HG02759 (cell line): ENCODE results near the gene C19orf67.

ENCODE experiments used
- ATAC-seq: cut with Tn5 transposase; IDR thresholded peaks from one replicate; pipeline ENCODE4 v1.9.1; 2021; ENCODE audit warnings: mild to moderate bottlenecking, moderate library complexity; ENCODE audit not compliant: unreplicated experiment

The C19orf67 gene

DNA sequence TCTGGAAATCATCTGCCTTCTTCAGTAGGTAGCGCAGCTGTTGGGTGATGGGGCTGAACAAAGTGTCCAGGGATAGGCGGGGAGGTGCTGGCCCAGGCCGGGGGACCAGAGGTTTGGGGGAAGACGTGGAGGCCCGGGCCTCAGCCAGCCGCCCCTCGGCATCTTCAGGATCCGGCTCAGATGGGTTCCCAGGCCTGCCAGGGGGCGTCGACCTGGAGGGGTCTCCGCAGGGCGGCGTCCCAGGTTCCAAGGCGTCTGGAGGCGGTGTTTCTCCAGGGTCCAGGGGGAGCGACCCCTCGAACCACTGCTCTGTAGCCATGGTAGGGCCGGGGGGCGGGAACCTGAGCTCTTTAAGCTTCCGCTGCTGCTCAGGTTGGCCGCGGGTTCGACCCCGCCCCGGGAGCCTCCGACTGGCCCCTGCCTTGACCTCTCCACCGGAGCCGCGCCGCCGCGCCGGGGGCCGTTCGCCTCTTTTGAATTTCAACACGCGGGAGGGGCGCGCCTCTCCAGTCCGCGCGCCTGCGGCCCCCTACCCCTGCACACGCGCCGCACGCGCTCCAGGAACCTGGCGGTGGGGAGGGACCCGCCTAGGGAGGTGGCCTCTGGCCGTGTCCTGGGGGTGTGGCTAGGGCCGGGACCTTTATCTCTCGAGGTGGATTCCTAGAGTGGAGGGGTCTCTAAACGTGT is at the start of gene C19orf67:
Gene C19orf67 (minus strand): TSS at position 475 of the 687 bp plus-strand sequence. CDS start 156 bp downstream, at position 319.
- ATAC-seq = no peak

DNA sequence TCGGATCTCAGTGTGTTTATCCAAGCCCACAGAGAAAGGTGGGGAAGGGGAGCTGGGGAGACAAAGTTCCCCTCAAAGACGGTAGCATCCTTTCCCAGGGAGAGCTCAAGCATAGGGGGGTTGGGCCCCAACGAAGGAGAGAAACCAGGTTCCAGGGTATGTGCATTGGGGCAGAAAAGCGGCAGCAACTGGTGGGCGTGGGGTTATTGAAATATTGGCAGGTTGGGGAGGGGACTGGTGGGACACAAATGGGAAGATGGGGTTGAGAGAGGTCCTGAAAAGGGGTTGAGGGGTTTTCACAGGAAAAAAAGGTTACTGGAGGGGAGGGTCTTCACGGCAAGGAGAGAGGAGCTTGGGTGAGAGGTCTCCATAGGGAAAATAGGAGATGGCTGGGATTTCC is 49.8 kb upstream of the C19orf67 start:
- no peak for ATAC-seq

DNA sequence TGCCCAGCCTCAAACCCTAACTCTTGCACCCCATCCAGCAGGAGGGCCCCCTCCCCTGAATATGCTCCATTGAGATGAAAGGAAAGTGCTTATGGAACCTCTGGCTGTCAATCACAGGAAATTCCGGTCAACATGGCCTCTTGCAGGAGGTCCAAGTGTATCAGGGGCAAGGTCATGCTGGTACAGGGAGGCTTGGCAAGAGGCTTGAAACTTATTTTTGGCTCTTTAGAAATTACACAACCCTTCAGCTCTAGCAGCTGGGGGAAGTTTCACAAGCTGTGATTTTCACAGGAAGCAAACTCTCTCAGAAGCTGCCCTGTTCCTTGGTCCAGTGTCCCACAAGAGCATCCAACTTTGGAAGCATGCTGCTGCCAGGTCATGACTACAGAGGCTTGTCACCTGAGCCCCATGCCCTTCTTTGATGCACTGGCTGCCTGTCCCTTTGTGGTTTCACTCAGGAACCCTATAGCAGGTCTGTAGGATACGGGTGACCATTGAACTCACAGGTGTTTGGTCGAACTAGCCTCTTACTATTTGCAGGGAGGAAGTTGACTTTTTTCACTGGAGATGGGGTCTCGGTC is 42.4 kb upstream of the C19orf67 start:
- ATAC-seq = no peak

DNA sequence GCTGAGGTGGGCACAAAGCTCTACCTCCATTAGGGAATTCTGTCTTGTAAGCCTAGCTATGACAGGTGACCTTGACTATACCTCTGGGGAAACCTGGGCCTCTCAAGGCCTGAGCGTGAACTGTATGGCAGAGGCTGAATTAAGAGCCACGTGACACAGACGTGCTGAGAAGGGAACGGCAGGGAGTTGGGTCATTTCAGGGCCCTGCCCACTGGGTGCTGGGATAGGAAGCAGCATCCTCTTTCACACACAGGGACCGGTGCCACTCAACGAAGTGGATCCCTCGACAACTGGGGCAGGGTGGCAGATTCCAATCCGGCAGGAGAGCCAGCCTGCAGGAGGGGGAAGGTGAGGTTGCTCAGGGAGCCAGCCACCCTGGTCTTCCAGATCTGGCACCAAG is 41.6 kb upstream of the C19orf67 start:
- no peak for ATAC-seq

DNA sequence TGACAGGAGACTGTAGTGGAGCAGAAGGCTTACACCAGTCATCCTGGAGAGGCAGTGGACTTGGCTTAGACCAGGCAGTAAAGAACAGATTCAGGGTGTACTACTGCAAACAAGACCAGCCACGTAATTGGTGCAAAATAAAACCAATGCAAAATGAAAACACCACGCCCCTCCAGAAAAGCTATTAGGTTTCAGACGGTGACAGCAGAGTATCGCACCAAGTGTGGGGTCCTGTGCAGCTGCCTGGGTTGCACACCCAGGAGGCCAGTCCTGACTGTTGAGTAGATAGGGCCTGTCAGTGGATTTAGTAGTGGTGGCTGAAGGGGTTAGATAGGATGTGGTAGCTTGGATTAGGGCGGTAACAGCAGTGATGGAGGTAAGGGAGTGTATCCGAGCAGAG is 37.3 kb upstream of the C19orf67 start:
- no peak for ATAC-seq

DNA sequence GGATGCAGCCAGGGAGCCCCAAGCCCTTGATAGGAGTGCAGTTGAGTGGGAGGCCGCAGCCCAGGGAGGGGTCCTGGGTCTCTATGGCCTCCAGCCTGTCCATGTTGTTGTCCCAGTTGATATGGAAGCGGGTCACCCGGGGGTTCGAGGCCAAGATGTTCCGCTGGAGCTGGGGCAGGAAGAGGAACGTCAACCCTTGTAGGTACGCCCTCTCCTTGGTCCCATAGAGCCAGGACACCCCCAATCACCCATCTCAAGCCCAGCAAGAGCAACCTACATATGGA is 34.9 kb upstream of the C19orf67 start:
- no peak for ATAC-seq

DNA sequence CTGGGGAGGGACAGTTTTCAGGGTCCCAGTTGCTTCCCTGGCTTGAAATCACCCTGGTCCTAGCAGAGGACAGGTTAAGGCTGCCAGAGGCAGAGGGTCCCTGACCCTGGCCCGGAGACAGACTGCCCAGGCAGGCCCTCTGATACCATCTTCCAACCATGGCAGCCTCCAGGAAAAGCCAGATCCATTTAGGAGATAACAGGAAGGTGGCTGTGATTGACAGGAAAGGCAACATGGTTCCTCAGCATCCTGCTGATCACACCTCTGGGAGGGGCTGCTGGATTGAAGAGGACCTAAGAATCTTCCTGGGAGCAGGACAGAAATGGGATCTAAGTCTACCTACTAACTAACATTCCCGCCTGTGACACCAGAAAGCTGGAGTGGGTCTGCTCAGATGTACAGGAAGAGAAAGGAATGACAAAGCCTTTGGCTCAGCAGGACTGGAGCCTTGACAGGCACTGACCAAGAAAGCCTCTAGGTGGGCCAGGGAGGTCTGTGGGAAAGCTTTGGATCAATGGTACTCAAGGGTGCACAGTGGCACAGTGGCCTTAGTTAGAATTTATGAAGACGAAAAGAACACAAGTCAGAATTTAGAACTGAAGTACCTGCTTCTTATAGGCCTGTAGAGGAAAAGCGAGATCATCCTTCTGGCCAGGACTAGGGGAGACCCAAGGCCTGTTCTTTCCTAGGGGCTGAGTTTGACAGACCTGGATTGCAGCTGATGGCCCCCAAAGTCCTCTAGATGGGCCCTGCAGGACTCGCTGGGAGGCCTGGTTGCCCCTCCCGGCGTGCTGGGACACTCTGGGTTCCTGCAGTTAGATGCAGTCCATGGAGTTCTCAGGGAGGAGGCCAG is 34.3 kb upstream of the C19orf67 start:
- ATAC-seq = no peak

DNA sequence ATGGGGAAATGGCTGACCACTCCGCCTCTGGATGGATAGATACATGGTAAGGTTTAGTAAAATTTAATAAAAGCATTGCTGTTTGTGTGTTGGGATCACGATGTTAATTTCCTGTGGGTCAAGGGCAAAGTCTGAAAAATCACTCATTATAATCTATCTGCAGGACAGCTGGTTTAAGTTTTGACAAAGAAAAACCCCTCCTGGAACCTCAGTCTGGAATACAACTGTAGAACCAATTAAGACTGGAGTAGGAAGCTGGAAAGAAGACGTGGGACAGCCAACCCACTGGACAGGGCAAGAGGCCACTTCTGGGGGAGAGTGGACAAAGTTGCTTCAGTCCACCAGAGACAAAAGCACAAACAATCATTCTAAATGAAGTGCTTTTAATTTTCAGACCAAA is 33.6 kb upstream of the C19orf67 start:
- no peak for ATAC-seq

DNA sequence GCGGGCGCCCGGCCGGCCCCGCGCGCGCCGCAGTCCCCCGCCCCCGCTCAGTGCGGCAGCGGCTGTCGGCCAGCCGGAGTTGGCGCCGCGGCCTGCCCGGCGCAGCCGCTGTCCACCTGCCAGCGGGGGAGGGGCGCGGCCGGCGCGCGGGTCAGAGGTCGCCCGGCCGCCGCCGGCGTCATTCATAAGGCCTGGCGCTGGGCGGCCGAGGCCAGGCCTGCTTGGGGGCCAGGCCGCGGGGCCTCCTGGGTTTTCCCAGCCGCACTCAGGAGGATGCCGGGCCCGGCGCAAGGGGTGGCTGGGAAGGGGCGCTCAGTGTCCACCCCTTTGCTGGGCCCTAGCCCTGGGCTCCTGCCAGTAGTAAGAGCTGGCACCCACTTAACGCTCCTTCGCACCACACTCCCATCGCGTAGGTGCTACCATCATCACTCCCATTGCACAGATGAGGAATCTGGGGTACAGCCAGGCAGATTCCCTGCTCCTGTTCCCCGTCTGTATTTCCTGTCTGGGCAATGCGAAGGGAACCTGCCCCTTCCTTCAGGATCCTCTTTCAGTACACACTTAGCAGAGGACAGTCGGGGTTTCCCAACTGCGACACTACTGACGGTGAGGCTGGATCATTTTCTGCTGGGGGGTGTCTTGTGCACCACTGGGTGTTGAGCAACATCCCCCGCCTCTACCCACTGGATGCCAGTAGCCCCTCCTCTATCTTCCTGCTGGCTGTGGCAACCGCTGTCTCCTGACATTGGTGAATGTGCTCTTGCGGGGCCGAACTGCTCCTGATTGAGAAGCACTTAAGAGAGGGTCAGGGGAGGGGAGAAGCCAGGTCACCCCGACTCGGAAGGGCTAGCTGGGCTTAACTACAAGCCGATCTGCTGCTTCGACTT is 32.8 kb upstream of the C19orf67 start:
- ATAC-seq = peak; percentile 38

DNA sequence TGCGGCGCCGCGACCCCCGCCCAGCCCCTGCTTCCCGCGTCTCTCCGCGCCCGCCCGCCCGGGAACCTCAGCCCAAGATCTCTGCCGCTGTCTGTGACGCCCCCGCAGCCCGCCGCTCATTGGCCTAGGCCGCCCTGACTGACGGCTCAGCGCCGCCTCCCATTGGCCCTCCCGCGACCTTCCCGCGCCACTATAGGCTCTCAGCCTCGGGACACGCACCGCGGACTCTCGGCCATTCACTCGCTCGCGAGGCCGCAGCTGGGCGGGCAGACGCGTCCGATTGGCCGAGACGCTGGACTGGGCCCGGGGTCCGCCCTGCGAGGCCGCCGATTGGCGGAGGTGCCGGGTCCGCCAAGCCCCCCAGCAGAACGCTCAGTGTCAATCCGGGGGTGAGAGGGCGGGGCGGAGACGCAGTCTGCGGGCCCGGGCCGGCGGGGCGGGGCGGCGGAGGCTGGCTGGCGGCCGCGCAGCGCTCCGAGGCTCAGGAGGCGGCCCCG is 32.1 kb upstream of the C19orf67 start, which contains the start of gene PRKACA:
Gene PRKACA (minus strand): TSS at position 95 of the 497 bp plus-strand sequence. CDS start 215 bp downstream, outside the sequence.
- ATAC-seq = peak; percentile 90

DNA sequence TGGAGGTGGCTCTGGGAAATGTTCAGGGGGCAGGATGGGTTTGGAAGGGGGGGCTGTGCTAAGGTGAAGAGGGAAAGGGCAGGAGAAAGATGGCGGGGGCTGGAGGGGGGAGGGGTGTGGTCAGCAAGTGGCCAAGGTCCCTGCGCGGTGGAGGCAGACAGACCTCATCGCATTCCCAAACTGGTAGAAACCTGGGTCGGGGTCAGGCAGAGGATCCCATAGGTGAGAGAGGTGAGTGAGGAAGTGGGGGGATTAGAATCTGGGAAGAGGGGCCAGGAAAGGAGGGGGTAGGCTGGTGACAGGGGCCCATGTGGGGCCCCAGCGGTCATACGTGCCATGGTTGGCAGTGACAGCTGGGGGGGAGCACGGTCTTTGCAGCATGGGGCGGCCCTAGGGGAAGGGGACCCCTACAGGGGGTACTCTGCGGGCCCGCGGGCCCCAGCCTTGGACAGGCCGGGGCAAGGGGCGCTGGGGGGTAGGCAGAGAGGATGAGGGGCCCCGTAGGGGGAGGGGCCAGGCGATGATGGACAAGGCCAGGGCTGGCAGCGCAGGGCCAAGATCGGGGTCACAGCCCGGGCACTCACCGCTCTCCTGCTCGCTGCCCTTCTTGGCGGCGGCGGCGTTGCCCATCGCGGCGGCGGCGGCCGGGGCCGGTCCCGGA is 31.5 kb upstream of the C19orf67 start:
- peak; percentile 7 for ATAC-seq

DNA sequence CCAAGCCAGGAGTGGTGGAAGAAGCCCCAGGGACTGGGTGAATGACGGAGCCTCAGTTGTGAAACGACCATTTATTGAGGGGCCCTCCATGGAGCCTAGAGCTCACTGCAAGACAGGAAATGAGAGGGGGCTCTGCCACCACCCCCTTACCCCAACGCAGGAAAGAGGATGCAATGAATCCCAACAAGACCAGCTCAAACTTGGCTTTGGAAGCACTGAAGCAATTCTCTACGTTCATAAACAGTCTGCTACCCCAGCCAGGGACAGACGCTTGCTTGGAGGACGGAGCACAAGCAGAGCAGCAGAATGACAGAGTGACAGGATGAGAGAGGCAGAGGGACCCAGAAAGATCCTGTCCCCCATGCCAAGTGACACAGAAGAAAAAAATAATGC is 30.9 kb upstream of the C19orf67 start:
- no peak for ATAC-seq

DNA sequence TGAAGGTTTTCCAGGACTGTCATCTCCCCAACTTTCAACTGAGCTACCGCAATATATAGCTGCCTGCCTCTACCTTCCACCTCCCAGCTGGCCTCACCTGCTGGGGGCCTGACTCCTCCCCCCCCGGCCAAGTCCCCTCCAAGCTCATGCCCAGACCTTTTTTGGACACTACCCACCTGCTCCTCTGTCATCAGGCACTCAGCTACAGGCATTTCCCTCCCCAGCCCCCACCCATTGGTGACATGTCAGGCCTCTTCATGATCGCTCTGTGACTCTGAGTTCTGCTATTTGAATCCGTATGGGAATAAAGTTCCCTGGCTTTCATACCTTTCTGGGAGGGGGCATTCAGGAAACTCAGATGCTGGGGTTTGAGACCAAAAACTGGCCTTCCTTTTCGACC is 30.2 kb upstream of the C19orf67 start:
- ATAC-seq = no peak

DNA sequence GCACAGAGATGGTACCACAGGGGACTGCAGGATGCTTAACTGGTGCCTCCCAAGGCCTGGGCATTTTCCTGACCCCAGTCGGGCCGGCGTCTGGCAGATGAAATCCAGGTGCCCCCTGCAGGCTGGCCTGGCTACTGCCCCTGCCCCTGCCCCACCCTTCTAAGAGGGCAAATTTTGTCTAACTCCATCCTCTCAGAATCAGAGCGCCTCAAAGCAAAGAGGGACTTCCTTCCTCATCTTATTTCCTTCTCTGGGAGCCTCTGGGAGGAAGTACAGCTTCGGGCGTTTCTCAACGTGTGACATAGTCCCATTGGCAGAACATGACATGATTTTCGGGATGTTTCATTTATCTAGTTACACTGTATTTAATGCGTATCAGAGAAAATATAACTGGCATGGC is 29.3 kb upstream of the C19orf67 start:
- ATAC-seq = no peak

DNA sequence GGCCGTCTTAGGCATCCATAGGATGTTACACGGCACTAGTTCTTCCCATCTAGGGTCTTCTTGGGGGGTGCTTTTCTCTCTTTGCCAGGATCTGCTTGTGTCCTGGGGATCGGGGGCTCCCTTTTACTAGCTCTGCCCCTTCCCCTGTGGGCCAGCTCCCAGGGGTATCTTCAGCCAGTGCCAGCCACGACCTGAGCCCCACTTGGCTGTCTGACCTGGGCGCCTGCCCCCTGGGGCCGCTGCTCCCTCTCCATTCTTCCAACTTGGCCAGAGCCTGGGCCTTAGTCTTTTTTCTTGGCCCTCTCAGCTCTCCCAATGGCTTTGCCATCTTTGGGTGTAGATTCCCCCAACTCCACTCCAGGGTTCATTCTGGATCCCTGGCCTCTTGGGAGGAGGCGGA is 28.9 kb upstream of the C19orf67 start:
- no peak for ATAC-seq

DNA sequence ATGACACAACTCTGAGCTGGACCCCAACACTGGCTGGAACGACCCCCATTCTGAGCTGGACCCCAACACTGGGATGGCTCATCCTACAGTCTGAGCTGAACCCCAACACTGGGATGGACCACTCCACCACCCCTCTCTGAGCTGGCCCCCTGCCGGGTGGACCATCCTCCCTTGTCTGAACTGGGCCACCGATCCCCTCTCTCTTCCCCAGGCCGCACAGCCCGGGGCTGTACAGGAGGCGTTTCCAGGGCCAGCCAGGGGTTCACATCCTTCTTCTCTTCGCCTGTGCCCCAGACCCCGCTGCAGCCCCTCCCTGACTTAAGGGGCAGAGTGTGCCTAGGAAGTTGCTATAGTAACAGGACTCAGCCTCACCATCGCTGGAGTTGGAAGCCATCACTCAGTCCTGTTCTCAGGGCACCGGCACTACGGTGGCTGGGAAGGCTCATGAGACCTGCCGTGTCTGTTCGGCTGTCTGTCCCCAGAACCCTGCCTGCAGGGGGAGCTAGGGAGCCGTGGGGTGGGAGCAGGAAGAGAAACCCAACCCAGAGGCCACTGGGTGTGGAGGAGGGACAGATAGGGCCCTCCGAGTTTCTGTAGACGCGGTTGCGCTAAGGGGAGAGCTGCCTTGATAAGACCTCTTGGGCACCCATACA is 28.3 kb upstream of the C19orf67 start:
- no peak for ATAC-seq

DNA sequence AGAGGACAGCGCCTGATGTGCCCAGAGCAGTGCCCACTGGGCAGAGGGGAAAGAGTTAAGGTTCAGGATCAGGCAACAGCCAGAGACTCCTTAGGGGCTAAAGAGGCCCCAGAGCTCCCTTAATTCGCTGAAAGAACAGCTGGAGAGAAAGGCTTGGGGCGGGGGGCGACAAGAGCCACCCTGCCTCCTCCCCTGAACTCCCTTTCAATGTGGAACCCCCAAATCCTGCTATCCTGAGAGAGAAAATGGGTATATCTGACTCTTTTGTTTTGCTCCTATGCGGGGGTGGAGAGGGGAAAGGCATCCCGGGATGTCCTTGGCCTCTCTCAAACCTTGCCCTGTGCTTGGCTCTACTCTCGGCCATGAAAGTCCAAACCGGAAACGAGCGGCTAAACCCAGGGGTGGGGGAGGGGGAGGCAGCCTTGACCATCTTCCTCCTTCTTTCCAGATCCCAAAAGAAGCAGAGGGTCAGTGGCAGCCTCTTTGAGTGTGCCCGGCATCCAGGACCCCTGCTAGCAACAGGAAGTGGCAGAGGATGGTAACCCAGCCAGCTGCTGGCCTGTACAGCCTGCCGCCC is 27.3 kb upstream of the C19orf67 start:
- no peak for ATAC-seq

DNA sequence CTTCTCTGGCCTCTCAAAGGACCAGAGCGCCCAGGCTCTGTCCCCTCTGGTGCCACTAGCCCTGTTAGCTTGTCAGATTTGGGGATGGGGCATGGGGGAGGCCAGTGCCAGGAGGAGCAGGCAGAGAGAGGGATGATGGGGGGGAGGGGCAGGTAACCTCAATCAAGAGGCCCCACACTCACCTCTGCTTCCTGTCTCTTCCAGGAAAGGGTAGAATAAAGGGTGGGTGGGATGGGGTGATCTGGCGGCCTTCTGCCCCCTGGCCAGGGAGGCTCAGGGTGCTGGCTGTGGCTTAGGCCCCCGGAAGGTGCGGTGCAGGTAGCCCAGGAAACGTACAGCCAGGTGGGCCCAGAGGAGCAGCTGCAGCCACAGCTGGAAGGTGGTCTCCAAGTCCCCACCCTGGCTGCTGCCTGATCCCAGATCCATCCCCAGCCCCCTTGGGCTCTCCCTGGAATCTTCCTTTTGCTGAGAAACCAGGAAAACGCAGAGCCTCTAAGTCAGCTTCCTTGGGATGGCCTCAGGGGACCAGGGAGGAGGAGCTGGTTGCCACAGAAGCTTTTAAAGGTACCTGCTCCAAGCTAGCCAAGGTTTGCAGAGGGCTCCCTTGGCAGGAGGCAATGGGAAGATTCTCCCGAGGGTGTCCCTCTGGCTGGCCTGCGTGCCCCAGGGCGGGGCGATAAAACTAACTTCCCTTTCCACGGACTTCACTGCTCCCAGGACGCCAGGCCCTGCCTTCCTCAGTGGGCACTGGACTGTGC is 26.6 kb upstream of the C19orf67 start:
- ATAC-seq = no peak

DNA sequence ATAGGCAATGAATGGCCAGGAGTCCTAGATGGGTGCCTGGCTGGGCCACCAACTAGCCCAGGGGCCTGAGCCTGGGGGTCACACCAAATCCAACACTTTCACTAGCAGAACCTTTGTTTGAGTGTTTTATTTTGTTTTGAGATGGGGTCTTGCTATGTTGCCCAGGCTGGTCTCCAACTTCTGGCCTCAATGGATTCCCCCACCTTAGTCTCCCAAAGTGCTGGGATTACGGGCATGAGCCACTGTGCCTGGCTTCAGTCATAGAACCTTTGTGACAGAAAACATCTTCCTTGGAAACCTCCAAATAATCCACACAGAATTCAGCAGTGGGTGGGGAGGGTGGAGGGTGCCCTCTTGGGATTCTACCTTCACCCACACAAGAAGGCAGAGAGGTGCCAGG is 25.9 kb upstream of the C19orf67 start:
- ATAC-seq = no peak
